Lower lobe of right lung (tissue), 2 donors: ENCODE measurements around the gene NR1I2. TPM values are rescaled to one million over a fixed set of nuclear protein-coding genes. Genes with fewer than 3 reads are reported as not detected.

ENCODE experiments used
- ATAC-seq, 2 donors: fragments of 200-7000 bp; cut with Tn5 transposase; one replicate each; pipeline ENCODE4 v1.9.1; 2020 to 2022; ENCODE audit warnings: mild to moderate bottlenecking in 2 of 2, moderate library complexity in 2 of 2
- DNase-seq: peaks from one replicate; pipeline ENCODE4 v3.0.0-alpha.2; 2020
- H3K27ac ChIP-seq: fragments of 200-600 bp; one replicate; pipeline ENCODE4 v1.8.0; 2022
- H3K27me3 ChIP-seq: fragments of 200-600 bp; one replicate; pipeline ENCODE4 v1.8.0; 2022; ENCODE audit warnings: low read depth
- H3K36me3 ChIP-seq: fragments of 200-600 bp; one replicate; pipeline ENCODE4 v1.8.0; 2022; ENCODE audit warnings: mild to moderate bottlenecking
- H3K4me1 ChIP-seq: fragments of 200-600 bp; one replicate; pipeline ENCODE4 v1.8.0; 2022
- H3K4me3 ChIP-seq: fragments of 200-600 bp; one replicate; pipeline ENCODE4 v1.8.0; 2022; ENCODE audit warnings: mild to moderate bottlenecking
- H3K9me3 ChIP-seq: fragments of 200-600 bp; one replicate; pipeline ENCODE4 v1.8.0; 2022
- intact Hi-C: fragments of 100-400 bp; cut with DNase I; formaldehyde crosslinking; loops from one replicate; pipeline ENCODE4 v1.11.0; 2022
- long read RNA-seq: library from polyadenylated mRNA; unstranded; transcript quantifications from one replicate; pipeline ENCODE4 v2.0.0, GENCODE V29; 2021
- total RNA-seq: library from RNA; stranded (reverse); fragmentation: NEBNext Ultra II Directional; extraction: Animal tissue kit (Norgen Biotek cat#: 25700); gene quantifications from one replicate; pipeline ENCODE4 v1.2.1, GENCODE V29; 2021
- TF ChIP-seq, protein P1 (sequence below): fragments of 200-600 bp; IDR thresholded peaks from one replicate; pipeline ENCODE4 v1.8.0; 2022; ENCODE audit warnings: antibody characterized with exemption, mild to moderate bottlenecking
- donor health status: DM: no; HTN: yes; CAD: no; lungs with severe emphysema.

Gene NR1I2
- total RNA-seq: 0.21 TPM
- long read RNA-seq: 0 reads

DNA sequence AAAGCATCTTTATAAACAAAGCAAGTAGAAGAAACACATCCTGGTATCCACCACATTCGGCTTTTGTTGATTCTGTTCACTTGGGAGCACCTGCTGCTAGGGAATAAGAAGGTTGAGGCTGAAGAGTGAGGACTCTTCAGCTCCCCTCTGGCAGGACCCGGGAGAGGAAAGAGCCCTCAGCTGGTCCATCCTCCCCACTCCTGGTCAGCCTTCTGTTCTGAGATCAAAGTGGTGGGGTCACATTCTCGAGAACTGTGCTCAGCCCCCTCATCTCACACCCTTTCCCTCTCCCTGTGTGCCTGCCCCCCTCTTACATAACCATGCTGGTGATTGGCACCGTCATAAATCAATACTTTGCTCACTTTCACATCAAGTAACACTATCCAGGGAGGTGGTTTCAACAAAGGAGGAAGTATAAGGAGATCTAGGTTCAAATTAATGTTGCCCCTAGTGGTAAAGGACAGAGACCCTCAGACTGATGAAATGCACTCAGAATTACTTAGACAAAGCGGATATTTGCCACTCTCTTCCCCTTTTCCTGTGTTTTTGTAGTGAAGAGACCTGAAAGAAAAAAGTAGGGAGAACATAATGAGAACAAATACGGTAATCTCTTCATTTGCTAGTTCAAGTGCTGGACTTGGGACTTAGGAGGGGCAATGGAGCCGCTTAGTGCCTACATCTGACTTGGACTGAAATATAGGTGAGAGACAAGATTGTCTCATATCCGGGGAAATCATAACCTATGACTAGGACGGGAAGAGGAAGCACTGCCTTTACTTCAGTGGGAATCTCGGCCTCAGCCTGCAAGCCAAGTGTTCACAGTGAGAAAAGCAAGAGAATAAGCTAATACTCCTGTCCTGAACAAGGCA is at the start of gene NR1I2:
Gene NR1I2 (plus strand): TSS at position 772 of the 869 bp plus-strand sequence.
- TF ChIP-seq, protein P1, sequence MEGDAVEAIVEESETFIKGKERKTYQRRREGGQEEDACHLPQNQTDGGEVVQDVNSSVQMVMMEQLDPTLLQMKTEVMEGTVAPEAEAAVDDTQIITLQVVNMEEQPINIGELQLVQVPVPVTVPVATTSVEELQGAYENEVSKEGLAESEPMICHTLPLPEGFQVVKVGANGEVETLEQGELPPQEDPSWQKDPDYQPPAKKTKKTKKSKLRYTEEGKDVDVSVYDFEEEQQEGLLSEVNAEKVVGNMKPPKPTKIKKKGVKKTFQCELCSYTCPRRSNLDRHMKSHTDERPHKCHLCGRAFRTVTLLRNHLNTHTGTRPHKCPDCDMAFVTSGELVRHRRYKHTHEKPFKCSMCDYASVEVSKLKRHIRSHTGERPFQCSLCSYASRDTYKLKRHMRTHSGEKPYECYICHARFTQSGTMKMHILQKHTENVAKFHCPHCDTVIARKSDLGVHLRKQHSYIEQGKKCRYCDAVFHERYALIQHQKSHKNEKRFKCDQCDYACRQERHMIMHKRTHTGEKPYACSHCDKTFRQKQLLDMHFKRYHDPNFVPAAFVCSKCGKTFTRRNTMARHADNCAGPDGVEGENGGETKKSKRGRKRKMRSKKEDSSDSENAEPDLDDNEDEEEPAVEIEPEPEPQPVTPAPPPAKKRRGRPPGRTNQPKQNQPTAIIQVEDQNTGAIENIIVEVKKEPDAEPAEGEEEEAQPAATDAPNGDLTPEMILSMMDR: no peak
- no peak for DNase-seq
- peaks cover 7% of the 10 kb centered on the region for H3K9me3 ChIP-seq
- no peaks in the 10 kb centered on the region for H3K27me3 ChIP-seq
- no peaks in the 10 kb centered on the region for H3K36me3 ChIP-seq
- H3K4me1 ChIP-seq: no peaks in the 10 kb centered on the region
- intact Hi-C loops: no loop called here
- no peak for ATAC-seq
- no peak within 1 kb of the TSS for H3K27ac ChIP-seq
- H3K4me3 ChIP-seq: no peak within 1 kb of the TSS

- H3K27ac ChIP-seq: no peak overlapping the region
- intact Hi-C loops: no loop called here
- ATAC-seq: no peak
- H3K4me3 ChIP-seq: no peak overlapping the region
- DNase-seq: no peak
- H3K9me3 ChIP-seq: no peaks in the 10 kb centered on the region
- no peaks in the 10 kb centered on the region for H3K36me3 ChIP-seq
- H3K4me1 ChIP-seq: no peaks in the 10 kb centered on the region
- H3K27me3 ChIP-seq: no peaks in the 10 kb centered on the region
- TF ChIP-seq, protein P1: no peak
Measured at GRCh38 chr3:119733812-119734211, 48.1 kb upstream of the NR1I2 start.

GRCh38 chr3:119738741-119739140 is 43.2 kb upstream of the NR1I2 start:
- DNase-seq (no peak), ATAC-seq (no peak)
- TF ChIP-seq, protein P1: no peak
- H3K9me3 ChIP-seq: no peaks in the 10 kb centered on the region
- H3K4me1 ChIP-seq: no peaks in the 10 kb centered on the region
- no peak overlapping the region for H3K27ac ChIP-seq
- H3K36me3 ChIP-seq: no peaks in the 10 kb centered on the region
- intact Hi-C loops: no loop called here
- no peaks in the 10 kb centered on the region for H3K27me3 ChIP-seq
- H3K4me3 ChIP-seq: no peak overlapping the region

DNA sequence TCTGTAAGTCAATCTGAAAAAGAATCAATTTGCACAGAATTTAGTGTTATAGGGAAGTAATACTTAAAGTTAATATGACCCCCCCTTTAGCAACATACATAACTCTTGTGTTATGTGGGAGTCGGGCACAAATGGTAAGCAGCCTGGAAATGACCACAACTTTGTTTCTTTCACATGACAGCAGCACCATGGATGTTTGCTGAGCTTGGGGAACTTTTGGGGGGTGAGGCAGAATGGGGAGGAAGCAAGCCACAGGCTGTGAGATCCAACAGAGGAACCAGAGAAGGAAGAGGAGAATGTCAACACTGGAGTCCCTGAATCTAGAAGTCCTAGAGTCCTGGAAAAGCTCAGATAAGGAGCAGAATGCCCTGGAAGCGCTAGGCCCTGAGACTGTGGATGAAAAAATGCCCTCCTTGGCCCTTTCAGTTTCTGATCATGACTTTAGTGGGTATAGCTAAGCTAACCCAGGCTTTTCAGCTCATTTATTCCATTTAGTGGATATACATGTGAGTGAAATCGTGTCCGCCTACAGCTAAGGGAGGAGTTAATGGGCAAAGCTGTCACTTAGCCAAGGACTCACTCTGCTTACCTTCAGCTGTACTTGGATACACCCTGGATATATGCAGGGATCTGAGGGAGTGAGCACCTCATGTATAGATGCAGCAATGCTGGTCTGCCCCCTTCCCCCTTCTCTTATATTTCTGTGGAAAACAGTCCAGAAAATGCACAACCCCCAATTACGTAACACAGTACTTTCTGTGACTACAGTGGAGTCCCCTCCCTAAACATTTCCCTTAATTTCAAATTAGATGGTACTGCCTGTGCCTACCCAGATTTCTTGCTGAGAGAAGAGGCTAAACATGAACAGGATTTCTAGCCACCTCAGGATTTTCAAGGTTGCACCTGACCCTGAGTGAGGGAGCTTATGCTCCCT is 40.0 kb upstream of the NR1I2 start:
- TF ChIP-seq, protein P1: no peak
- Histone ChIP-seq H3K4me3 (no peak overlapping the region), H3K9me3 (no peaks in the 10 kb centered on the region), H3K4me1 (no peaks in the 10 kb centered on the region), H3K27ac (no peak overlapping the region), H3K36me3 (no peaks in the 10 kb centered on the region), H3K27me3 (no peaks in the 10 kb centered on the region)
- intact Hi-C loops: no loop called here
- DNase-seq (no peak), ATAC-seq (no peak)

- DNase-seq: no peak
- TF ChIP-seq, protein P1: no peak
- Histone ChIP-seq H3K36me3 (no peaks in the 10 kb centered on the region), H3K27ac (no peak overlapping the region), H3K27me3 (no peaks in the 10 kb centered on the region), H3K4me3 (no peak overlapping the region), H3K9me3 (no peaks in the 10 kb centered on the region), H3K4me1 (no peaks in the 10 kb centered on the region)
- no peak for ATAC-seq
- intact Hi-C loops: no loop called here
Measured at GRCh38 chr3:119743921-119744320, 38.0 kb upstream of the NR1I2 start.
